Hepatocyte (in vitro differentiated cells): Measurements from ENCODE around the gene ESAM. TPM values are rescaled to one million over a fixed set of nuclear protein-coding genes. Genes with fewer than 3 reads are reported as not detected.

Source experiments
- DNase-seq: peaks from one replicate; pipeline ENCODE4 v3.0.0-alpha.2; 2016; ENCODE audit warnings: low spot score
- H2AFZ ChIP-seq: fragments of 200-600 bp; sonication (generic); 2 replicates; pipeline ENCODE4 v1.6.0; 2016; ENCODE audit warnings: antibody characterized with exemption, mild to moderate bottlenecking
- H3K27ac ChIP-seq: fragments of 200-600 bp; sonication (generic); 2 replicates; pipeline ENCODE4 v1.5.1; 2016; ENCODE audit warnings: mild to moderate bottlenecking
- H3K27me3 ChIP-seq: fragments of 200-600 bp; sonication (generic); 2 replicates; pipeline ENCODE4 v1.6.1; 2016
- H3K36me3 ChIP-seq: fragments of 200-600 bp; sonication (generic); replicated peaks from 2 replicates; pipeline ENCODE4 v1.5.1; 2016; ENCODE audit warnings: low read depth; ENCODE audit not compliant: insufficient read depth
- H3K4me1 ChIP-seq: fragments of 200-600 bp; sonication (generic); 2 replicates; pipeline ENCODE4 v1.5.1; 2016; ENCODE audit warnings: mild to moderate bottlenecking, moderate library complexity; ENCODE audit not compliant: insufficient read depth
- H3K4me2 ChIP-seq: fragments of 200-600 bp; sonication (generic); 2 replicates; pipeline ENCODE4 v1.6.0; 2016
- H3K4me3 ChIP-seq: fragments of 200-600 bp; sonication (generic); 2 replicates; pipeline ENCODE4 v1.5.1; 2016; ENCODE audit warnings: mild to moderate bottlenecking
- H3K79me2 ChIP-seq: fragments of 200-600 bp; sonication (generic); 2 replicates; pipeline ENCODE4 v1.6.0; 2017; ENCODE audit warnings: mild to moderate bottlenecking
- H3K9me2 ChIP-seq: fragments of 200-600 bp; sonication (generic); replicated peaks from 2 replicates; pipeline ENCODE4 v1.6.0; 2017; ENCODE audit warnings: mild to moderate bottlenecking; ENCODE audit not compliant: insufficient read depth
- H3K9me3 ChIP-seq: fragments of 200-600 bp; sonication (generic); 2 replicates; pipeline ENCODE4 v1.5.1; 2016; ENCODE audit warnings: low read depth, mild to moderate bottlenecking
- H4K20me1 ChIP-seq: fragments of 200-600 bp; sonication (generic); 2 replicates; pipeline ENCODE4 v1.6.0; 2016; ENCODE audit warnings: mild to moderate bottlenecking; ENCODE audit not compliant: insufficient read depth, poor library complexity, severe bottlenecking
- CTCF ChIP-seq: fragments of 200-600 bp; sonication (generic); IDR thresholded peaks from 2 replicates; pipeline ENCODE4 v1.5.1; 2016; ENCODE audit warnings: antibody characterized with exemption, mild to moderate bottlenecking; ENCODE audit not compliant: poor library complexity
- EZH2 ChIP-seq: fragments of 200-600 bp; sonication (generic); IDR thresholded peaks from 2 replicates; pipeline ENCODE4 v1.6.1; 2016; ENCODE audit warnings: antibody characterized with exemption, mild to moderate bottlenecking, borderline replicate concordance
- EZH2phosphoT487 ChIP-seq: fragments of 200-600 bp; sonication (generic); IDR thresholded peaks from one replicate; pipeline ENCODE4 v1.6.1; 2018; ENCODE audit warnings: antibody characterized with exemption, mild to moderate bottlenecking, low read depth, moderate library complexity; ENCODE audit not compliant: unreplicated experiment, severe bottlenecking
- WGBS: methylation state at CpG from one replicate; pipeline ENCODE4 v1.1.6; 2016; ENCODE audit warnings: low lambda C conversion rate; ENCODE audit errors: missing lambda C conversion rate; 5-methylcytosine and 5-hydroxymethylcytosine counted together
- polyA plus RNA-seq: library from polyadenylated mRNA; unstranded; fragments of >200 nt; fragmentation: Nextera tagmentation; extraction: Ambion mirVana; gene quantifications from 2 replicates; pipeline ENCODE4 v1.2.1, GENCODE V29; 2016
- total RNA-seq: library from RNA; depleted of rRNA; stranded (reverse); fragments of >200 nt; gene quantifications from 2 replicates; pipeline ENCODE4 v1.2.3, GENCODE V29; 2014

ESAM gene
- total and polyA plus RNA-seq, 2 experiments from 2014 or later, result 3.6 to 3.9 TPM

GRCh38 chr11:124758355-124759265 lies 3.5 kb downstream of the ESAM start:
- 4% methylated on average over 53 of the region's 53 CpGs for WGBS
- TF ChIP-seq CTCF (peak; percentile 65), EZH2phosphoT487 (no peak), EZH2 (peak; percentile 56)
- H3K36me3 ChIP-seq, result no peaks in the 10 kb centered on the region
- no peaks in the 10 kb centered on the region for H3K9me2 ChIP-seq
- H3K27me3 ChIP-seq, result peaks cover 67% of the 10 kb centered on the region
- no peak overlapping the region for H3K27ac ChIP-seq
- H3K4me1 ChIP-seq, result peaks cover 30% of the 10 kb centered on the region
- no peaks in the 10 kb centered on the region for H3K9me3 ChIP-seq
- no peaks in the 10 kb centered on the region for H3K79me2 ChIP-seq
- H3K4me3 ChIP-seq, result peak overlapping the region; percentile 16
- H3K4me2 ChIP-seq, result peak overlapping the region; percentile 88
- H2AFZ ChIP-seq, result peak overlapping the region; percentile 41
- H4K20me1 ChIP-seq, result peaks cover 25% of the 10 kb centered on the region
- DNase-seq, result peak; percentile 94

GRCh38 chr11:124757320-124757719 lies 4.8 kb downstream of the ESAM start:
- TF ChIP-seq CTCF (no peak), EZH2phosphoT487 (no peak), EZH2 (no peak)
- no peaks in the 10 kb centered on the region for H3K9me3 ChIP-seq
- H3K36me3 ChIP-seq, result no peaks in the 10 kb centered on the region
- no peak for DNase-seq
- peaks cover 20% of the 10 kb centered on the region for H3K4me1 ChIP-seq
- WGBS, result 81% methylated on average over 3 of the region's 3 CpGs
- H3K4me2 ChIP-seq, result no peak overlapping the region
- H3K4me3 ChIP-seq, result no peak overlapping the region
- no peaks in the 10 kb centered on the region for H3K9me2 ChIP-seq
- H3K27ac ChIP-seq, result no peak overlapping the region
- H3K27me3 ChIP-seq, result peaks cover 67% of the 10 kb centered on the region
- no peak overlapping the region for H2AFZ ChIP-seq
- H4K20me1 ChIP-seq, result peaks cover 16% of the 10 kb centered on the region
- H3K79me2 ChIP-seq, result no peaks in the 10 kb centered on the region

- Histone ChIP-seq H3K4me3 (no peak overlapping the region), H3K4me2 (no peak overlapping the region), H3K9me3 (no peaks in the 10 kb centered on the region), H3K27ac (no peak overlapping the region), H3K27me3 (peaks cover 68% of the 10 kb centered on the region), H4K20me1 (peaks cover 12% of the 10 kb centered on the region), H3K4me1 (peaks cover 17% of the 10 kb centered on the region), H2AFZ (no peak overlapping the region), H3K9me2 (no peaks in the 10 kb centered on the region), H3K79me2 (no peaks in the 10 kb centered on the region), H3K36me3 (no peaks in the 10 kb centered on the region)
- 62% methylated on average over 6 of the region's 6 CpGs for WGBS
- TF ChIP-seq EZH2 (no peak), EZH2phosphoT487 (no peak), CTCF (no peak)
- no peak for DNase-seq
Measured at GRCh38 chr11:124756753-124757227, 5.3 kb downstream of the ESAM start.
